ENCODE data around the gene NTMT1.

The NTMT1 gene

GRCh38 chr9:129596541-129597331 is 29.2 kb upstream of the NTMT1 start:
- in situ Hi-C loops (cut with MboI; ENCODE audit: low sequenced_read_pairs): no loop called here

GRCh38 chr9:129597355-129598088 is 28.4 kb upstream of the NTMT1 start:
- in situ Hi-C loops (cut with MboI; ENCODE audit: low sequenced_read_pairs): no loop called here

GRCh38 chr9:129598089-129598596 is 27.8 kb upstream of the NTMT1 start:
- in situ Hi-C loops (cut with MboI; ENCODE audit: low sequenced_read_pairs): no loop called here

- in situ Hi-C loops (cut with MboI; ENCODE audit: low sequenced_read_pairs): loop anchor here (25.0 kb wide), 1 partner anchor 464 kb away; no protein-coding TSS in a partner anchor
Observed at GRCh38 chr9:129601082-129601674, 24.8 kb upstream of the NTMT1 start.

- in situ Hi-C loops (cut with MboI; ENCODE audit: low sequenced_read_pairs): loop anchor here (25.0 kb wide), 1 partner anchor 466 kb away; no protein-coding TSS in a partner anchor
Observed at GRCh38 chr9:129602598-129603415, 23.2 kb upstream of the NTMT1 start.

GRCh38 chr9:129604056-129604765 is 21.8 kb upstream of the NTMT1 start:
- in situ Hi-C loops (cut with MboI; ENCODE audit: low sequenced_read_pairs): loop anchor here (25.0 kb wide), 1 partner anchor 467 kb away; no protein-coding TSS in a partner anchor

GRCh38 chr9:129604766-129605163 is 21.2 kb upstream of the NTMT1 start:
- in situ Hi-C loops (cut with MboI; ENCODE audit: low sequenced_read_pairs): loop anchor here (25.0 kb wide), 1 partner anchor 467 kb away; no protein-coding TSS in a partner anchor

- in situ Hi-C loops (cut with MboI; ENCODE audit: low sequenced_read_pairs): loop anchor here (25.0 kb wide), 1 partner anchor 469 kb away; no protein-coding TSS in a partner anchor
Observed at GRCh38 chr9:129606161-129607026, 19.6 kb upstream of the NTMT1 start.

- in situ Hi-C loops (cut with MboI; ENCODE audit: low sequenced_read_pairs): loop anchor here (25.0 kb wide), 1 partner anchor 470 kb away; no protein-coding TSS in a partner anchor
Observed at GRCh38 chr9:129607027-129607387, 19.0 kb upstream of the NTMT1 start.

GRCh38 chr9:129608561-129609481 is 17.1 kb upstream of the NTMT1 start:
- in situ Hi-C loops (cut with MboI; ENCODE audit: low sequenced_read_pairs): loop anchor here (25.0 kb wide), 1 partner anchor 472 kb away; no protein-coding TSS in a partner anchor

GRCh38 chr9:129609486-129610212 is 16.3 kb upstream of the NTMT1 start:
- in situ Hi-C loops (cut with MboI; ENCODE audit: low sequenced_read_pairs): loop anchor here (25.0 kb wide), 1 partner anchor 472 kb away; no protein-coding TSS in a partner anchor

GRCh38 chr9:129610213-129610472 is 15.8 kb upstream of the NTMT1 start:
- in situ Hi-C loops (cut with MboI; ENCODE audit: low sequenced_read_pairs): loop anchor here (25.0 kb wide), 1 partner anchor 473 kb away; no protein-coding TSS in a partner anchor

GRCh38 chr9:129610473-129611306 is 15.3 kb upstream of the NTMT1 start:
- in situ Hi-C loops (cut with MboI; ENCODE audit: low sequenced_read_pairs): loop anchor here (25.0 kb wide), 1 partner anchor 473 kb away; no protein-coding TSS in a partner anchor

GRCh38 chr9:129611307-129611800 is 14.6 kb upstream of the NTMT1 start:
- in situ Hi-C loops (cut with MboI; ENCODE audit: low sequenced_read_pairs): loop anchor here (25.0 kb wide), 1 partner anchor 474 kb away; no protein-coding TSS in a partner anchor

GRCh38 chr9:129612123-129612522 is 13.8 kb upstream of the NTMT1 start:
- in situ Hi-C loops (cut with MboI; ENCODE audit: low sequenced_read_pairs): loop anchor here (25.0 kb wide), 1 partner anchor 475 kb away; no protein-coding TSS in a partner anchor
